ENCODE measurements around the gene LYPLAL1. TPM values are rescaled to one million over a fixed set of nuclear protein-coding genes. Genes with fewer than 3 reads are reported as not detected.

The LYPLAL1 gene
- total RNA-seq, 4 donors from 2014 or later = 12.2 to 18.9 (median 16.7) TPM

- TF ChIP-seq EP300 (IDR thresholded peaks at IDR 0.05; ENCODE audit: low read depth) = no peak
- TF ChIP-seq POLR2A (IDR thresholded peaks at IDR 0.05) = no peak
- no peak overlapping the region for H3K27ac ChIP-seq
- no peaks in the 10 kb centered on the region for H3K27me3 ChIP-seq
- in situ Hi-C loops (cut with MboI; ENCODE audit: low pct_ligation_motif_present in 1 of 4, low pct_unique_long_range_greater_than_20kb in 1 of 4, low sequenced_read_pairs in 3 of 4) = no loop called here
- no peak for DNase-seq
- H3K4me3 ChIP-seq = no peak overlapping the region
- intact Hi-C loops (cut with DNase I; ENCODE audit: low total_unique reads) = no loop called here
- H3K9me3 ChIP-seq = no peaks in the 10 kb centered on the region
- WGBS, 2 donors (ENCODE audit: low coverage in 1 of 2) = 23 to 33% methylated on average over 2 of the region's 2 CpGs
- no peaks in the 10 kb centered on the region for H3K4me1 ChIP-seq
- H3K36me3 ChIP-seq = no peaks in the 10 kb centered on the region
These were observed 33.3 kb upstream of the LYPLAL1 start for GRCh38 chr1:219140303-219140877.

DNA sequence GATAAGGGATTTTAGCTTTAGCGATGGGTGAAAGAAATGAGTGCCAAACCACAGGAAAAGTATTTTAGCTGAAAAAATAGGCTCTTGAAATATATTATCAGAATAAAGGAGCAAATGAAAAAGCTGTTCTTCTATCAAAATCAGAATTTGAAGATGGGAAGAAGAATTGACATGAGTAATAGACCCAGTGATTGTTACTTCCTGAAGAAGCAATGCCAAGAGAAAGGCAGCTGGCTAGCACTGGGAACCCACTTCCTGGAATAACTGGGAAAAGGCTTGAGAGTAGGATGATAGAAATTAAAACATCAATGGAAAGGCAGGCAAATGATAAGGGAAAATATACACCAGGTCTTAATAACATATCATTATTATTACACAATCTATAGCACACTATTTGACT is 29.9 kb upstream of the LYPLAL1 start:
- in situ Hi-C loops (cut with MboI; ENCODE audit: low pct_ligation_motif_present in 1 of 4, low pct_unique_long_range_greater_than_20kb in 1 of 4, low sequenced_read_pairs in 3 of 4) = no loop called here
- no peak for TF ChIP-seq POLR2AphosphoS5 (IDR thresholded peaks at IDR 0.05)
- TF ChIP-seq CTCF (IDR thresholded peaks at IDR 0.05) = no peak
- TF ChIP-seq POLR2A (IDR thresholded peaks at IDR 0.05) = no peak
- TF ChIP-seq EP300 (IDR thresholded peaks at IDR 0.05; ENCODE audit: low read depth) = no peak
- H3K9me3 ChIP-seq = no peaks in the 10 kb centered on the region
- intact Hi-C loops (cut with DNase I; ENCODE audit: low total_unique reads) = no loop called here
- no peak overlapping the region for H3K4me3 ChIP-seq
- no peak overlapping the region for H3K27ac ChIP-seq
- H3K36me3 ChIP-seq = no peaks in the 10 kb centered on the region
- H3K4me1 ChIP-seq = no peaks in the 10 kb centered on the region
- H3K27me3 ChIP-seq = no peaks in the 10 kb centered on the region
- WGBS, 2 donors (ENCODE audit: low coverage in 1 of 2) = 97 to 100% methylated on average over 1 of the region's 1 CpG
- DNase-seq = no peak

- no peak overlapping the region for H3K27ac ChIP-seq
- intact Hi-C loops (cut with DNase I; ENCODE audit: low total_unique reads) = no loop called here
- no peak for TF ChIP-seq POLR2AphosphoS5 (IDR thresholded peaks at IDR 0.05)
- no peaks in the 10 kb centered on the region for H3K4me1 ChIP-seq
- DNase-seq = no peak
- 57 to 75% methylated on average over 2 of the region's 2 CpGs for WGBS, 2 donors (ENCODE audit: low coverage in 1 of 2)
- in situ Hi-C loops (cut with MboI; ENCODE audit: low pct_ligation_motif_present in 1 of 4, low pct_unique_long_range_greater_than_20kb in 1 of 4, low sequenced_read_pairs in 3 of 4) = no loop called here
- H3K27me3 ChIP-seq = no peaks in the 10 kb centered on the region
- no peaks in the 10 kb centered on the region for H3K36me3 ChIP-seq
- H3K4me3 ChIP-seq = no peak overlapping the region
- H3K9me3 ChIP-seq = no peaks in the 10 kb centered on the region
These were observed 28.9 kb upstream of the LYPLAL1 start for GRCh38 chr1:219144658-219145315.

- in situ Hi-C loops (cut with MboI; ENCODE audit: low pct_ligation_motif_present in 1 of 4, low pct_unique_long_range_greater_than_20kb in 1 of 4, low sequenced_read_pairs in 3 of 4) = no loop called here
- Histone ChIP-seq H3K4me1 (no peaks in the 10 kb centered on the region), H3K27me3 (no peaks in the 10 kb centered on the region), H3K27ac (no peak overlapping the region), H3K36me3 (no peaks in the 10 kb centered on the region), H3K9me3 (no peaks in the 10 kb centered on the region), H3K4me3 (no peak overlapping the region)
- 92% methylated on average over 1 of the region's 1 CpG; no CpG with 5 or more reads in 1 of the 2 donors for WGBS, 2 donors (ENCODE audit: low coverage in 1 of 2)
- no peak for TF ChIP-seq CTCF (IDR thresholded peaks at IDR 0.05)
- no peak for TF ChIP-seq POLR2A (IDR thresholded peaks at IDR 0.05)
- no peak for TF ChIP-seq EP300 (IDR thresholded peaks at IDR 0.05; ENCODE audit: low read depth)
- TF ChIP-seq POLR2AphosphoS5 (IDR thresholded peaks at IDR 0.05) = no peak
- intact Hi-C loops (cut with DNase I; ENCODE audit: low total_unique reads) = no loop called here
- DNase-seq = no peak
These were observed 26.1 kb upstream of the LYPLAL1 start for GRCh38 chr1:219147571-219148019.

GRCh38 chr1:219149009-219149577 is 24.6 kb upstream of the LYPLAL1 start:
- in situ Hi-C loops (cut with MboI; ENCODE audit: low pct_ligation_motif_present in 1 of 4, low pct_unique_long_range_greater_than_20kb in 1 of 4, low sequenced_read_pairs in 3 of 4) = no loop called here
- intact Hi-C loops (cut with DNase I; ENCODE audit: low total_unique reads) = no loop called here
- no peaks in the 10 kb centered on the region for H3K36me3 ChIP-seq

More at GRCh38 chr1:219149009-219149577, 24.6 kb upstream of the LYPLAL1 start:
- Histone ChIP-seq H3K4me3 (no peak overlapping the region), H3K9me3 (no peaks in the 10 kb centered on the region), H3K4me1 (no peaks in the 10 kb centered on the region), H3K27me3 (no peaks in the 10 kb centered on the region), H3K27ac (no peak overlapping the region)
- no peak for DNase-seq
- TF ChIP-seq EP300 (IDR thresholded peaks at IDR 0.05; ENCODE audit: low read depth) (no peak), POLR2AphosphoS5 (IDR thresholded peaks at IDR 0.05) (no peak), POLR2A (IDR thresholded peaks at IDR 0.05) (no peak), CTCF (IDR thresholded peaks at IDR 0.05) (no peak)
